GM10248 (cell line): ENCODE results near the gene GPN1.

ENCODE experiments used
- CTCF ChIA-PET: fragments of 300-600 bp; sonication (Branson Sonifier 250); formaldehyde crosslinking; extraction: SDS; loops from one replicate; lab custom pipeline; 2021; ENCODE audit warnings: antibody characterized with exemption; lab: Yijun Ruan, JAX
- POLR2A ChIA-PET: fragments of 350-650 bp; sonication (Branson Sonifier 250); formaldehyde crosslinking; extraction: SDS; loops from one replicate; lab custom pipeline; 2020; ENCODE audit warnings: antibody characterized with exemption; lab: Yijun Ruan, JAX
- DNase-seq: peaks from one replicate; pipeline ENCODE4 v3.0.0; 2012; ENCODE audit errors: extremely low spot score
- TF ChIP-seq, protein P1 (sequence below): IDR thresholded peaks from 2 replicates; pipeline ENCODE4 v1.5.1; 2012; ENCODE audit warnings: mild to moderate bottlenecking, low read depth; ENCODE audit errors: extremely low read depth, missing control alignments, control extremely low read depth

The GPN1 gene

DNA sequence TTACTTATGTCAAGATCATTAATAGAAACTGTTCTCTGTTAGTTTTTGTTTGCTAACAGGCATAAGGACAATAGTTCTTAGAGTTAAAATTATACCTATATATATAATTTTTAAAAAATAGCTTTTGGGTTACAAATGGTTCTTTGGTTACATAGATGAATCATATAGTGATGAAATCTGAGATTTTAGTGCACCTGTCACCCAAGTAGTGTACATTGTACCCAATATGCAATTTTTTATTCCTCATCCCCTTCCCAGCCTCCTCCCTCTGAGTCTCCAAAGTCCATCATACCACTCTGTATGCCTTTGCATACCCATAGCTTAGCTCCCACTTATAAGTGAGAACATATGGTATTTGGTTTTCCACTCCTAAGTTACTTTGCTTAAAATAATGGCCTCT is 61.2 kb downstream of the GPN1 start:
- CTCF ChIA-PET: interaction anchor here (0.9 to 8.0 kb wide), 6 partner anchors 7 to 35 kb away, joined by 3 to 60 read pairs (median 3); no protein-coding TSS in a partner anchor
- DNase-seq: no peak

DNA sequence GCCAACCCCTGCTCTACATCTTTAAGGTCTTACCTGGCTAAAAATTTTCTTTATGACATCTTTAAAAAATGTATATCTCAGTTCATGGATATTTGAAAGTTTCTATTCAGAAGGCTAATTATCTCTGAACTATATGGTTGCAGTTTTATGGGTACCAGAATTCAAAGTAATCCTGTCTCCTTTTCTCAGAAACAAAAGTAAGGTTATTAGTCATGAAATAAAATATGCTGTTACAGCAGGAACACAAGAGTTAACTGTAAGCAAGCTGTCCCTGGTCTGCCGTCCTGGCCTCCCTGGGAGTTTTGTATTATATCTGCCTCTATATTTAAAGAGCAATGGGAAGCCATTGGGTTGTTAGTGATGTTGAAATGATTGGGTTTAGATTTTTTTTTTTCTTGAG is 68.8 kb downstream of the GPN1 start:
- TF ChIP-seq, protein P1, sequence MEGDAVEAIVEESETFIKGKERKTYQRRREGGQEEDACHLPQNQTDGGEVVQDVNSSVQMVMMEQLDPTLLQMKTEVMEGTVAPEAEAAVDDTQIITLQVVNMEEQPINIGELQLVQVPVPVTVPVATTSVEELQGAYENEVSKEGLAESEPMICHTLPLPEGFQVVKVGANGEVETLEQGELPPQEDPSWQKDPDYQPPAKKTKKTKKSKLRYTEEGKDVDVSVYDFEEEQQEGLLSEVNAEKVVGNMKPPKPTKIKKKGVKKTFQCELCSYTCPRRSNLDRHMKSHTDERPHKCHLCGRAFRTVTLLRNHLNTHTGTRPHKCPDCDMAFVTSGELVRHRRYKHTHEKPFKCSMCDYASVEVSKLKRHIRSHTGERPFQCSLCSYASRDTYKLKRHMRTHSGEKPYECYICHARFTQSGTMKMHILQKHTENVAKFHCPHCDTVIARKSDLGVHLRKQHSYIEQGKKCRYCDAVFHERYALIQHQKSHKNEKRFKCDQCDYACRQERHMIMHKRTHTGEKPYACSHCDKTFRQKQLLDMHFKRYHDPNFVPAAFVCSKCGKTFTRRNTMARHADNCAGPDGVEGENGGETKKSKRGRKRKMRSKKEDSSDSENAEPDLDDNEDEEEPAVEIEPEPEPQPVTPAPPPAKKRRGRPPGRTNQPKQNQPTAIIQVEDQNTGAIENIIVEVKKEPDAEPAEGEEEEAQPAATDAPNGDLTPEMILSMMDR: no peak
- no peak for DNase-seq
- POLR2A ChIA-PET: no interaction called here
- CTCF ChIA-PET: interaction anchor here (1.5 to 8.0 kb wide), 3 partner anchors 9 to 15 kb away, joined by 3 to 60 read pairs (median 20); no protein-coding TSS in a partner anchor

More for the DNA sequence above, 61.2 kb downstream of the GPN1 start:
- POLR2A ChIA-PET: no interaction called here
- TF ChIP-seq, protein P1: no peak
